Stimulated activated CD8-positive, alpha-beta memory T cell treated with anti-CD3 and anti-CD28 coated beads, Interleukin-12 subunit alpha, Interleukin-12 subunit beta, amount 100 ng/mL, for 1 hour (primary cell): ENCODE results near the gene FAM20B.

ENCODE experiments used
- DNase-seq: peaks from one replicate; pipeline ENCODE4 v3.0.0-alpha.2; 2020; ENCODE audit warnings: low read depth

The FAM20B gene

DNA sequence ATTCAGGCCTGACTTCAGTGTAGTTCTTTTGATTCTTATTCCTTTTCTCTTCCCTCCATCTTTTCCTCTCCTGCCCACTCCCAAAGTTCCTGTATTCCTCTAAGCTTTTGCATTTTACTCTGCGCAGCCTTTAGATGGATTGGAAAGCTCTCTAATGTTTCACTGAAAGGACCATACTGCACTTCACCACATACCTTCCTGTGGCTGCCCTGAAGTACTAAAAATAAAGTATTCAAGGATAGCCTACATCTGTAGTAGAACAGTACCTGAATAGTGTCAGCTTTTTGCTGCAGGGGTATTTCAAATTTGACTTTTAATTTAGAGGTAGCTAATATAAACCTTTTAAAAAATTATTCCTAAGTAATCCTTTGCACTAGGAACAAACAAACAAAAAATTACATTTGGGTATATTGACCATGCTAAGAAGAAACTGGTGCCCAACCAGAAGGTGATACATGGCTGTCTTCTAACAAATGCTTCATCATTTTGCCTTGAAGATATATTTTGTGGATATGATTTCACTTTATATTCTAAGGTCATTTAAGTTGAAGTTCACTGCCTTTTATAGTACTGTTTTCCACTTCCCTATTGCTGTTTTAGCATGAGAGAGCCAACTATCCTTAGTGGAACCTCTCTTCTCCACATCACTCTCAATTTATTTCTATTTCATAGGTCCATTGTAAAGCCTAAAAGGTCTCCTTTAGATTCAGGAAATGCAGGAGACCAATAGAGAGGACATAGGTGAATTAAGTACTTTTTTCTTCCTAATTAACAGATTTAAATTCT lies 22.8 kb downstream of the FAM20B start:
- no peak for DNase-seq

DNA sequence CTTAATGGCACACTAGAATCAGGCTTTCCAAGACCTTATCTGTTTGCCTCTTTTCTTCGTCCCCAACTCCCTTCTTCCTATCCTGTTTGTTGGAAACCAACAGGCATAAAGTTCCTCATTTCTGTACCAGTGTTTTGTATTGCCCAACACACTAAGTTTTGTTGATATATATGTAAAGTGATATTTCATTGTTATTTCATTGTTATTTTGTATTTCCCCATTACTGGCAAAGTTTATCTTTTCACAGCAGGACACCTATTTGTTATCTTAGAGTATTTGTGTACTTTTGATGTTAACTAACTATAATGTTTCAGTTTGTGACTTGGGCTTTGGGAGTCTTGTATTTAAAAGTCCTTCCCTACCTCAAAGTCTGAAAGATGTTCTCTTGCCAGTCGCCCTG lies 27.1 kb downstream of the FAM20B start:
- DNase-seq = no peak

DNA sequence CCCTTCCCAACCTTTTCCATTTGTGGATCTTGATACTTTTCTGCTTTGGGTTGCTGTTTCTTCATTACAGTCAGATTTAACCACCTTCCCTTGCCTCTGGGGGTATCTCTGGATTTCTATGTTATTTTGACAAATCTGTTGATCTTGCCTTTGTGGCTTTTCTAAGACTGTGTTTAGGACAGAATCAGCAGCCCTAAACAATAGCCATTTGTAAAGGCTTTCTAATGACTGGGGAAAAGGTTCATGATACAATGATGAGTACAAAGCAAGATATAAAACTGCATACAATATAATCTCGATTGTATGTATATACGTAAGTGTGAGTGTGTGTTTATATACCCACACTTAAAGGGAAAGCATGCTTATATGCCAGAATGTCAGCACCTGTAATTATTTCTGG lies 27.8 kb downstream of the FAM20B start:
- DNase-seq = no peak

GRCh38 chr1:179055937-179056336 lies 30.2 kb downstream of the FAM20B start:
- DNase-seq = no peak

DNA sequence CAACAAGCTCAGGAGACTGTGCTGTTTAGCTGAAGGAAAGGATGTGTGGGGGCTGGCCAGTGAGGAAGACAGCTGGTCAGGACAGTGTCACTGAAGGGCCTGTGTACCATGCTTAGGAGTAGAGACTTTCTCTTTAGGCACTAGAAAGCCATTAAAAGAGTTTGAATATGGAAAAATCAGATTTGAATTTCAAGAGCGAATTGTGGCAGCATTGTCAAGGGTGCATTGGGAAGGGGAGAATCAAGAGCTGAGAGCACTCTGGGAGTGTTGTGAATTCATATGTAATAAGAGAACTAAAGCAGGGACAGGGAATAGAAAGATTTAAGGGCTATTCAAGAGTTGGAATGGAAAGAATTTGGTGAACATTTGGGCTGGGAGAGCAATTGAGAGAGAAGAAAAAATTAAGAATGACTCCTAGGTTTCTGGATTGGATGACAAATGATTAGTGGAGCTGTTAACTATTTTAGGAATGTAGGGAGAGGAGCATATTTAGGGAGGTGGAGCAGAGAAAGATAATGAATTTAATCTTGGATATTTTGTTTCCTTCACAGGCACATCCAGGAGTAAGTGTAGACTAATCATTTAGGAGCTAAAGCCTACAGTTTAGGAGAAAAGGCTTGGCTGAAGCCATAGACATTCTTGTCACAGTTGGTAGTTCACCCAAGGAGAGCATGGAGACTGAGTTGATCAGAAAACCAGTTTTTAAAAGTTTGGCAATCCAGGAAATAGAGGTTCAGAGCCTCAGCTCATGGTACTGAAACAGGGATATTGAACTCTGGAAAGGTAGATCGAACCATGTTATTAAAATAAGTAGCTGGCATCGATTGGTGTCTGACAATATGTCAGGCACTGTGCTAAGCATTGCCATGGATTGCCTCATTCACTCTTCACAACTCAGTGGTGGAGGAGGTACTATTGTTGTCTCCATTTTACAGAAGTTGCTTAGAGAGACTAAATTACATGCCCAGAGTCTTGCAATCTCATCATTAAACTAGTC lies 33.1 kb downstream of the FAM20B start:
- no peak for DNase-seq

DNA sequence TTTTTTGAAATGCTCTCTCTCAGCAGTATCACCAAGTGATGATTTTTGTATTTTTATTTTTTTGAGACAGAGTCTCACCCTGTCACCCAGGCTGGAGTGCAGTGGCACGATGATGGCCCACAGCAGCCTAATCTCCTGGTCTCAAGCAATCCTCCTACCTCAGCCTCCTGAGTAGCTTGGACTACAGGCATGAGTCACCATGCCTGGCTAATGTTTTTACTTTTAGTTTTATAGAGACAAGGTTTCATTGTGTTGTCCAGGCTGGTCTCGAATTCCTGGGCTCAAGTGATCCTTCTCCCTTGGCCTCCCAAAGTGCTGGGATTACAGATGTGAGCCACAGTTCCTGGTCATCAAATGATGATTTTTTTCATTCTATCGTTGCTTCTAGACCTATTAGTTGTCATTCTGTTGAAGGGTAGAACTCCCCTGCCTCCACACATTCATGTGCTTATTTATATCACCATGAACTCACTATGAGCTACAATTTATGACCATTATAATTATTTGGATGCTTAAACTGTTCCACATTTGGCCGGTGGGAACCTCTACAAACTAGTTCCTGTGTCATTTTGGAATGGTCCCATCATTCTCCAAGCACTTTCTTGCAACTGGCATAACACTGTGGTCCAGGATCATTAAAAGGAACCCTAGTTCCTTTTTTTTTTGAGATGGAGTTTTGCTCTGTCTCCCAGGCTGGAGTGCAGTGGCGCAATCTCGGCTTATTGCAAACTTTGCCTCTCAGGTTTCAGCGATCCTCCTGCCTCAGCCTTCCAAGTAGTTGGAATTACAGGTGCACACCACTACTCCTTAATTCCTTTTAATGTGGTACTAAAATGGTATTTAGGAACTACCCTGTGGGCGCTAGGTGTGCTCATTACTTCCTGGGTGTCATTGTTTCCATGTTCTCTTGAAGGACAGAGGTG lies 35.9 kb downstream of the FAM20B start:
- DNase-seq = no peak

- no peak for DNase-seq
Measured at GRCh38 chr1:179066471-179066870, 40.8 kb downstream of the FAM20B start.

- DNase-seq = no peak
Measured at GRCh38 chr1:179077396-179077795, 51.7 kb downstream of the FAM20B start.

GRCh38 chr1:179079113-179079761 lies 53.5 kb downstream of the FAM20B start:
- DNase-seq = peak; percentile 35

DNA sequence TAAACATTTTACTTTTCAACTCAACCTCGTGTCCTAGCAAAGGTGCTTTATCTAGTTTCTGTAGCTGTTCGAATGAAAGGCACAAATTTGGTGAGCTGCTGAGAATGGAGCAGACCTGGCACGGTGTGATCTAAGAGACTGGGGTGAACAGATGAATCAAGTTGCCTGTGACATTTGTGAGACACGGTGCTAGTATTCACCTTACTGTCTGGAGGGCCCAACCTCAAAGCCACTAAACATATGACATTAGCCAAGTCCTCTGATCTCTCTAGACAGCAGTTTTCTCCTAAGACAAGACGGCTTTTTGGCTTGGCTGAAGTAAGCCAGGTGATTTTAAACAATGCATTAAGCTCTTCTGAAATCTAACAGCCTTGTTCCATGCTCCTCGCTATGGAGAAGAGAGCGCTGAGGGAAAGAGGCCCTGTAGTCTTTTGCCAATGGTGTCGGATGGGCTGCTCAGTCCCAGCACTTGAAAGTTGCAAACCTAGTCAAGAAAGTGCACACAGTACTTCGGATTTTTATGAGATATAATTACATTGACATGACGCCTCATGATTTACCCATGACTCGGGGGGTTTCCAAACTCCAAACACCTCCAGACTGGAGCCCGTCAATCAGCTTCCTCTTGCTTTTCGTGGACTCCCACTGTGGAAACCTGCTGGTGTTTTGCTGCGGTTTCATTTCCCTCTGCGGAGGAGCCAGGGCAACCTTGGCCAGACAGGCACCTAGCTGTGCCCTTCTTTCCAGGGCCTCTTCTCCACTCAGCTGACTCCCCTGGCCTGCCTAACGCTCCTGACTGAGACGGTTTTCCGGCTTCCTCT lies 55.4 kb downstream of the FAM20B start:
- DNase-seq = peak; percentile 8

- peak; percentile 53 for DNase-seq
Measured at GRCh38 chr1:179081687-179082332, 56.1 kb downstream of the FAM20B start, which contains the start of gene TOR3A. Gene TOR3A (plus strand): TSS chr1:179082070. CDS start chr1:179082129, 59 bp downstream.

DNA sequence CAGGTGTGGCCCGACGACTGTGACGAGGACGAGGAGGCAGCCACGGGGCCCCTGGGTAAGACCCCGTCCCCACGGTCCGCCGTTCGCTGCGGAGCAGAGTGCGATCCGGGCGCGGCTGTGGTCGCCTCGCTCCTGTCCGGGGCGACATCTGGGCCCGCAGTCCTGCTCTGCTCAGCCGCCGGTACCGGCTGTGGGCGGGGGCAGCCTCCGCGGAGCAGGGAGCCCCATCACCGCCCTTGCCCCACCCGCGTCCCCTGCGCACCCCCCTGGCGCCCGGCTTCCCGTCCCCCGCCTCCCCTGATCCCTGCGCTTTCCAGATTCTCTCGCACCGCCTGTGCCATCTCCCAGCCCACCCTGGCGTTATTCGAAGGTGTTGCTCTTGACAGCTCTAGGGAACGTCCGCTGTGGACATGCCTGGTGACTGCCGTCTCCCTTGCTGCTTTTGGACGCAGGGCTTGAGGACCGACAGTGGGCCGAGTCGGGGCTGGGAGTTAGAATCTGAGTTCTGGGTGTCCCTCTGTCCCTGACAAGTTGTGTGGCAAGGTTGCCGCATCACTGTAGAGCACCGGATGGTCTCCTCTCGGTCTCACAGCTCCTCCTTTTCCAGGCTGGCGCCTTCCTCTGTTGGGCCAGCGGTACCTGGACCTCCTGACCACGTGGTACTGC lies 56.8 kb downstream of the FAM20B start:
- DNase-seq = peak; percentile 1

- DNase-seq = no peak
Measured at GRCh38 chr1:179082999-179083335, 57.3 kb downstream of the FAM20B start.

DNA sequence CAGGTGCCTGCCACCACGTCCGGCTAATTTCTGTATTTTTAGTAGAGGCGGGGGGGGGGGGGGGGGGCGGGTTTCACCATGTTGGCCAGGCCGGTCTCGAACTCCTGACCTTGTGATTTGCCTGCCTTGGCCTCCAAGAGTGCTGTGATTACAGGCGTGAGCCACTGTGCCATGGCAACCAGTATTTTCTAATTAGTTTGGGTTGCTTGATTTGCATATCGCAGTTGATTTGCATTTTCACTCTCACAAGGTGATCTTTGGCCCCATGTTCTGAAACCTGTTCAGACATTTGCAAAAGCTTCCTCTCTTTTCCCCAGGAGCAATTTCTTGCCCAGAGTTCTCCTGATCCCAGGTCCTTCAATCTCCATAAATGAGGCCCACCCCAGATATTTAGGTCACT lies 57.8 kb downstream of the FAM20B start:
- no peak for DNase-seq

DNA sequence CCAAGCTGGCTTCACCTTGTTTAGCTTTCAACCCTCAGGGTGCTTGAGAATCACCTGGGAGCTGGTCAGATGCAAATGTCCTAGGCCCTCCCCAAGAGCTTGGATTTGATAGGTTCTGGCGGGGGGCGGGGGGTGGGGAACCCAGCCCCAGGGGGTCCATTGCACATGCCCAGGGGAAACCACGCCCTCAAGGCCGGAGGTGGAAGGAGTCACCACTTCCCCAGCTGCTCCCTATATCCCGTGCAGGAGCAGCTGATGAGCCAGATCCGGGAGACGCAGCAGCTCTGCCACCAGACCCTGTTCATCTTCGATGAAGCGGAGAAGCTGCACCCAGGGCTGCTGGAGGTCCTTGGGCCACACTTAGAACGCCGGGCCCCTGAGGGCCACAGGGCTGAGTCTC lies 62.0 kb downstream of the FAM20B start:
- DNase-seq = no peak

DNA sequence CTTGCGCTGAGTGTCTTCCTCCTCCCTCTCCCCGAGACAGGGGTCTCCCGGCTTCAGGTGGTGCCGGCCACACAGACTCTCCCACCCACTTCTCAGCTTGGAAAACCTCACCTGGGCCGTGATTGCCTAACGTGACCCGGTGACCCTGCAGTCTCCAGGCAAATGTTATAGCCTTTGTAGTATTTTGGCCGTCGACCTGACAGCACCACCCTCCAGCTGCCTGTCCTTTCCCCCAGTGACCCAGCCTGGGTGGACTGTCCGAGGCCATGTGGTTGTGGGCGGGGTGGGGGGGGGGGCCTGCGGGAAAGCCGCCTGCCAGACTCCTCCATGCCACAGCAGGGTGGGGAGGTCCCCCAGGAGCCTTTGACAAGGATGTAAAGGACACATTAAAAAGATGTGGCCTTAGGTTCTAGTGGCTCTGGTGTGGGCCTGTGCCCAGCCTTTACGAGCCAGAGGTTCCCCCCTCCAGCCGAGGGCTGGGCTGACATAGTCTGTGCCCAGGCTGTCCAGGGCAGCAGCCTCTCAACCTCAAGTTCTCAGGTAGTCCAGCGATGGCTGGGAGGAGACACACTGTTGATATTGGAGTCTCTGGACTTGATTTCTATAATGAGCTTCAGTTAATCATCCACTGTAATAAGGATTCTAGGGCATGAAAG lies 64.3 kb downstream of the FAM20B start:
- DNase-seq = no peak

GRCh38 chr1:179090522-179090921 lies 64.8 kb downstream of the FAM20B start:
- no peak for DNase-seq

DNA sequence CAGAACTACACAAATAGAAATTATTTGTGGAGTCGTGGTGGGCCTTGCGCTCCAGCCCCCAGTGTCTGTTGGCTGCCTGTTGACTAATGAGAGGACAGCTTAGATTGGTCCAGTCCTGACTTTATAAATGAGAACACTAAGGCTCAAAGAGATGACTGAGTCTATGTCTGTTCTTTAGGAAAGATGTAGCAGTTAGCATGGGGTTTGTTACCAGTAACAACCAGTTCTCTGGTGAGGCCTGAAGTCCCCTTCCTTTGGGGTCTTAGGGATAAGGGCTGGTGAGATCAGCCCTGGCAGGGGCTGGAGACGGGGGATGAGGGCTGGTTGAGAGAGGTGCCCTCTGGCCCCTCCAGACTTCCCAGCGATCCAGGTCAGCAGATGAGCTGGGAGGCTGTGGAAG lies 65.2 kb downstream of the FAM20B start:
- DNase-seq = no peak

DNA sequence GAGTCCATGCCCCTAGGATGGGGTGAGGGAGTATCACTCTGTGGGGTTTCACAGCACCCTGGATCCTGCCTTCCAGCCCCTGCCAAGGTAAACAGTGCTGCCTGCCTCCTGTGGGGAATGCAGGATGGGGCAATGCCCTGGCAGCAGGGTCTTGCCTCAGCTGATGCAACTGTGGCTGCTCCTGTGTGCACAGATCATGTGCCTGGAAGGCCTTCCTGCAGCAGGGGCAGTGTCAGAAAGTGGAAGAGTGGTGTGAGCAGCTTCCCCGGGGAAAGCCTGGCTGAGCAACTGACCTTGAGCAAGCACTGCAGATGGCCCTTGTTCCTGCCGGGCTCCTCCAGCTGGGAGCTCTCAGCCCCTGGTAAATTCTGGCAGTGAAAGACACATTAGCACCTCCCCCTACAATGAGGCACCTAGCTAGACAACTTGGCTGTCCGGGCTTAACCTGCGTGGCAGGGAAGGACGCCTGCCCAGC lies 66.0 kb downstream of the FAM20B start:
- no peak for DNase-seq
